GM18858 (cell line): ENCODE measurements around the gene POLE4.

Source experiments
- ATAC-seq: cut with Tn5 transposase; IDR thresholded peaks from one replicate; pipeline ENCODE4 v1.9.1; 2021; ENCODE audit not compliant: unreplicated experiment

Gene POLE4

GRCh38 chr2:74939919-74940812 lies 18.3 kb upstream of the POLE4 start:
- ATAC-seq = no peak

- ATAC-seq = no peak
Observed at GRCh38 chr2:74941284-74941683, 17.2 kb upstream of the POLE4 start.

- ATAC-seq = no peak
Observed at GRCh38 chr2:74942263-74942662, 16.2 kb upstream of the POLE4 start.

- ATAC-seq = peak; percentile 100
Observed at GRCh38 chr2:74944987-74945787, 13.3 kb upstream of the POLE4 start.

GRCh38 chr2:74945788-74946331 lies 12.6 kb upstream of the POLE4 start:
- ATAC-seq = no peak

- ATAC-seq = no peak
Observed at GRCh38 chr2:74947703-74948102, 10.7 kb upstream of the POLE4 start.

- no peak for ATAC-seq
Observed at GRCh38 chr2:74948779-74949178, 9.7 kb upstream of the POLE4 start.

GRCh38 chr2:74951211-74951754 lies 7.2 kb upstream of the POLE4 start:
- peak; percentile 42 for ATAC-seq

- ATAC-seq = no peak
Observed at GRCh38 chr2:74952575-74952974, 5.9 kb upstream of the POLE4 start.

- ATAC-seq = no peak
Observed at GRCh38 chr2:74953796-74954499, 4.5 kb upstream of the POLE4 start.

- no peak for ATAC-seq
Observed at GRCh38 chr2:74954500-74954874, 4.0 kb upstream of the POLE4 start.

GRCh38 chr2:74957886-74958273 lies 563 bp upstream of the POLE4 start:
- ATAC-seq = no peak

- no peak for ATAC-seq
Observed at GRCh38 chr2:74959106-74959751, 786 bp downstream of the POLE4 start.

GRCh38 chr2:74966887-74967286 lies 8.4 kb downstream of the POLE4 start:
- no peak for ATAC-seq

GRCh38 chr2:74975016-74975415 lies 16.6 kb downstream of the POLE4 start:
- ATAC-seq = no peak

GRCh38 chr2:74979844-74980243 lies 21.4 kb downstream of the POLE4 start:
- no peak for ATAC-seq

- no peak for ATAC-seq
Observed at GRCh38 chr2:74982577-74982976, 24.1 kb downstream of the POLE4 start.

- ATAC-seq = no peak
Observed at GRCh38 chr2:74983631-74984392, 25.4 kb downstream of the POLE4 start.

- no peak for ATAC-seq
Observed at GRCh38 chr2:74984947-74985637, 26.6 kb downstream of the POLE4 start.
